K562 (cell line): ENCODE data around the gene PPL.

Experiments
- BACH1 ChIP-seq: fragments of 200-800 bp; sonication (Bioruptor generic); IDR thresholded peaks from 2 replicates; pipeline ENCODE4 v1.6.1; 2016; ENCODE audit warnings: missing genetic modification characterization, missing compliant biosample characterization
- CBFB ChIP-seq: sonication (generic); formaldehyde crosslinking; IDR thresholded peaks from 2 replicates; pipeline ENCODE4 v1.4.0; 2020; ENCODE audit warnings: mild to moderate bottlenecking, missing genetic modification reagents
- SETDB1 ChIP-seq: IDR thresholded peaks from one replicate; pipeline ENCODE4 v1.6.1; 2012; ENCODE audit warnings: low read length, control low read depth, inconsistent platforms

- TF ChIP-seq BACH1 (no peak), CBFB (CRISPR knock-in tag) (no peak), SETDB1 (no peak)
Observed at GRCh38 chr16:4836727-4837126, 100.2 kb downstream of the PPL start.
